SK-N-SH (cell line): Measurements from ENCODE around the gene BCAN. TPM values are rescaled to one million over a fixed set of nuclear protein-coding genes. Genes with fewer than 3 reads are reported as not detected.

Source experiments
- CTCF ChIA-PET: fragments of 300-600, 350-600 bp; formaldehyde crosslinking; extraction: SDS; loops from one replicate; lab custom pipeline; 2021; lab: Yijun Ruan, JAX
- POLR2A ChIA-PET: fragments of 350-600 bp; sonication (Branson Sonifier 250); formaldehyde crosslinking; extraction: SDS; loops from one replicate; lab custom pipeline; 2020; ENCODE audit warnings: antibody characterized with exemption, inconsistent platforms; lab: Yijun Ruan, JAX
- DNase-seq: peaks from one replicate; pipeline ENCODE4 v3.0.0; 2012
- H2AFZ ChIP-seq: fragments of 200-600 bp; sonication (generic); 2 replicates; pipeline ENCODE4 v1.8.1; 2016; ENCODE audit warnings: antibody characterized with exemption, mild to moderate bottlenecking, low read depth
- H3F3A ChIP-seq: fragments of 200-600 bp; sonication (generic); replicated peaks from 2 replicates; pipeline ENCODE3; 2016; ENCODE audit warnings: antibody characterized with exemption, mild to moderate bottlenecking; ENCODE audit not compliant: insufficient read depth
- H3K27ac ChIP-seq, 2 experiments: fragments of 200-500 bp in 1 of 2; fragments of 200-600 bp in 1 of 2; sonication (Bioruptor generic) in 1 of 2; sonication (generic), shearing (Covaris generic) in 1 of 2; 2 replicates each; pipeline versions ENCODE4 v1.5.1 to v1.6.1; 2014 to 2016; ENCODE audit warnings: low read depth in 2 of 2, inconsistent platforms in 1 of 2, low read length in 1 of 2, mild to moderate bottlenecking in 1 of 2, mixed read lengths in 1 of 2
- H3K27me3 ChIP-seq: fragments of 200-600 bp; sonication (generic), shearing (Covaris generic); 2 replicates; pipeline ENCODE4 v1.6.1; 2016; ENCODE audit warnings: mixed run types; ENCODE audit not compliant: insufficient read depth
- H3K36me3 ChIP-seq, 2 experiments: fragments of 200-500 bp in 1 of 2; fragments of 200-600 bp in 1 of 2; sonication (Bioruptor generic) in 1 of 2; sonication (generic) in 1 of 2; replicated peaks in 1 of 2; 2 replicates each; pipeline versions ENCODE3 to v1.5.1; 2014 to 2016; ENCODE audit warnings: low read length in 1 of 2, mild to moderate bottlenecking in 1 of 2; ENCODE audit not compliant: insufficient read depth in 2 of 2, control insufficient read depth in 1 of 2
- H3K4me1 ChIP-seq, 2 experiments: fragments of 200-500 bp in 1 of 2; fragments of 200-600 bp in 1 of 2; sonication (Bioruptor generic) in 1 of 2; sonication (generic), shearing (Covaris generic) in 1 of 2; 2 replicates each; pipeline versions ENCODE4 v1.5.1 to v1.6.1; 2014 to 2016; ENCODE audit warnings: low read depth in 1 of 2, low read length in 1 of 2, mixed run types in 1 of 2; ENCODE audit not compliant: insufficient read depth in 2 of 2, control insufficient read depth in 1 of 2
- H3K4me2 ChIP-seq: fragments of 200-600 bp; sonication (generic), shearing (Covaris generic); 2 replicates; pipeline ENCODE4 v1.6.1; 2017; ENCODE audit warnings: mixed run types
- H3K4me3 ChIP-seq, 2 experiments: fragments of 200-500 bp in 1 of 2; fragments of 200-600 bp in 1 of 2; sonication (Bioruptor generic) in 1 of 2; sonication (generic), shearing (Covaris generic) in 1 of 2; 2 replicates each; pipeline versions ENCODE4 v1.5.1 to v1.8.1; 2014 to 2016; ENCODE audit warnings: low read depth in 2 of 2, inconsistent platforms in 1 of 2, low read length in 1 of 2, mild to moderate bottlenecking in 1 of 2, mixed read lengths in 1 of 2, moderate library complexity in 1 of 2
- H3K79me2 ChIP-seq: fragments of 200-600 bp; sonication (generic); 2 replicates; pipeline ENCODE4 v1.8.1; 2017; ENCODE audit warnings: mild to moderate bottlenecking; ENCODE audit not compliant: insufficient read depth
- H3K9ac ChIP-seq: fragments of 200-600 bp; sonication (generic); 2 replicates; pipeline ENCODE4 v1.6.1; 2017; ENCODE audit warnings: mixed run types
- H3K9me2 ChIP-seq: fragments of 200-600 bp; sonication (generic); 2 replicates; pipeline ENCODE4 v1.6.1; 2017; ENCODE audit warnings: mixed run types
- H3K9me3 ChIP-seq: fragments of 200-600 bp; sonication (generic); 2 replicates; pipeline ENCODE4 v1.6.1; 2017; ENCODE audit warnings: mixed run types, mild to moderate bottlenecking, moderate library complexity
- H4K20me1 ChIP-seq: fragments of 200-600 bp; sonication (generic); 2 replicates; pipeline ENCODE4 v1.6.1; 2017; ENCODE audit warnings: mild to moderate bottlenecking, mixed run types; ENCODE audit not compliant: insufficient read depth
- EP300 ChIP-seq, 2 experiments: IDR thresholded peaks; 2 replicates each; pipeline versions ENCODE4 v1.4.0 to v1.6.1; 2012; ENCODE audit warnings: borderline replicate concordance in 1 of 2, low read depth in 1 of 2, low read length in 1 of 2
- FOXJ3 ChIP-seq: sonication (generic); formaldehyde crosslinking; IDR thresholded peaks from 2 replicates; pipeline ENCODE4 v1.5.1; 2020; ENCODE audit warnings: mild to moderate bottlenecking, missing genetic modification reagents
- FOXM1 ChIP-seq: IDR thresholded peaks from 2 replicates; pipeline ENCODE4 v1.4.0; 2012; ENCODE audit warnings: low read depth, mild to moderate bottlenecking
- JUND ChIP-seq: IDR thresholded peaks from 2 replicates; pipeline ENCODE4 v1.4.0; 2012
- MEF2A ChIP-seq: IDR thresholded peaks from 2 replicates; pipeline ENCODE4 v1.4.0; 2012; ENCODE audit warnings: low read depth, borderline replicate concordance
- NFIC ChIP-seq: IDR thresholded peaks from 2 replicates; pipeline ENCODE4 v1.4.0; 2012; ENCODE audit warnings: borderline replicate concordance
- NRF1 ChIP-seq: IDR thresholded peaks from 2 replicates; pipeline ENCODE4 v1.6.1; 2012; ENCODE audit warnings: low read depth, mild to moderate bottlenecking, low read length
- PBX3 ChIP-seq: IDR thresholded peaks from 2 replicates; pipeline ENCODE4; 2012
- RAD21 ChIP-seq: IDR thresholded peaks from 2 replicates; pipeline ENCODE4 v1.6.1; 2012; ENCODE audit warnings: mild to moderate bottlenecking, low read length
- REST ChIP-seq: IDR thresholded peaks from 2 replicates; pipeline ENCODE4 v1.6.1; 2012; ENCODE audit warnings: mild to moderate bottlenecking, low read depth, low read length, moderate library complexity
- SIN3A ChIP-seq: IDR thresholded peaks from 2 replicates; pipeline ENCODE4 v1.6.1; 2012; ENCODE audit warnings: low read depth, mild to moderate bottlenecking, low read length, moderate library complexity, borderline replicate concordance
- SMC3 ChIP-seq: IDR thresholded peaks from 2 replicates; pipeline ENCODE4 v1.6.1; 2012; ENCODE audit warnings: low read depth, low read length, improper control_type of control experiment
- USF1 ChIP-seq: IDR thresholded peaks from 2 replicates; pipeline ENCODE4 v1.4.0; 2012; ENCODE audit warnings: low read depth, borderline replicate concordance
- USF2 ChIP-seq: fragments of 150-350 bp; IDR thresholded peaks from 2 replicates; pipeline ENCODE4 v1.6.1; 2017; ENCODE audit warnings: antibody characterized with exemption, low read length, low read depth, borderline replicate concordance
- WGBS: methylation state at CpG from one replicate; pipeline ENCODE4 v1.1.6; 2017; ENCODE audit warnings: low lambda C conversion rate; 5-methylcytosine and 5-hydroxymethylcytosine counted together
- polyA plus RNA-seq, 3 experiments: library from polyadenylated mRNA; depleted of rRNA; stranded (reverse); fragments of >200 nt; gene quantifications; 2 replicates each; pipeline ENCODE4 v1.2.3, GENCODE V29; 2012
- TF ChIP-seq, protein P1 (sequence below): IDR thresholded peaks from 2 replicates; pipeline ENCODE4 v1.4.0; 2012; ENCODE audit warnings: low read depth

The BCAN gene
- polyA plus RNA-seq, 1 of the 3 experiments (the other 2 are of a cell fraction): 0.25 TPM

DNA sequence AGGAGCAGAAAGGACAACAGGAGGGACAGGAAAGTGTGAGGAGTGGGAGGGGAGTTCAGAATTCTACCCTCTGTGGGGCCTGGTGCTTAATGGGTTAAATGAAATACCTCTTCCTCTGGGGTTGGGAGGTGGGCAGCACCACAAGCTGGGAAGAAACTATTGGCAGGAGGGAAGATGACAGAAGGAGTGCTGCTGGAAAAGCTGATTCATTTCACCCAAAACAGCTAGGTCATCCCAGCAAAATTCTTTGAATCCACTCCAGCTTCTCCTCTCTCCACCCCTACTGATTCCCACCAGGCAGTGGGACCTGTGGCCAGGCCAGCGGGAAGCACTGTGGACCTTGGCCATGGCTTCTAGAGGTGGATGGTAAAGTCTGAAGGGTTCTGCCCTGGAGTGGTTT lies 12.8 kb downstream of the BCAN start:
- no peak overlapping the region for H3K4me3 ChIP-seq
- H3K9me2 ChIP-seq: no peaks in the 10 kb centered on the region
- TF ChIP-seq NFIC (no peak), REST (no peak), MEF2A (no peak), SMC3 (no peak), USF1 (no peak), FOXJ3 (CRISPR knock-in tag) (no peak), PBX3 (no peak), USF2 (no peak), EP300 (IDR thresholded peaks at IDR 0.05; ENCODE audit: borderline replicate concordance in 1 of 2, low read depth in 1 of 2, low read length in 1 of 2) (no peak), RAD21 (no peak), NRF1 (no peak), FOXM1 (no peak), SIN3A (no peak), JUND (no peak)
- TF ChIP-seq, protein P1, sequence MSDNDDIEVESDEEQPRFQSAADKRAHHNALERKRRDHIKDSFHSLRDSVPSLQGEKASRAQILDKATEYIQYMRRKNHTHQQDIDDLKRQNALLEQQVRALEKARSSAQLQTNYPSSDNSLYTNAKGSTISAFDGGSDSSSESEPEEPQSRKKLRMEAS: no peak
- H3K27me3 ChIP-seq: no peaks in the 10 kb centered on the region
- WGBS: 67% methylated on average over 1 of the region's 1 CpG
- H2AFZ ChIP-seq: no peak overlapping the region
- CTCF ChIA-PET: interaction anchor here (0.5 to 13.1 kb wide), 6 partner anchors 13 to 72 kb away, joined by 3 to 682 read pairs (median 153); partner anchors contain the start of genes BCAN, HAPLN2, ISG20L2 and METTL25B
- no peaks in the 10 kb centered on the region for H3K9me3 ChIP-seq
- H3F3A ChIP-seq: peaks cover 5% of the 10 kb centered on the region
- peaks cover 7 to 21% of the 10 kb centered on the region in 2 experiments; a peak in 2 of 4 replicates for H3K4me1 ChIP-seq
- no peaks in the 10 kb centered on the region for H3K79me2 ChIP-seq
- no peak for DNase-seq
- H4K20me1 ChIP-seq: peaks cover 8% of the 10 kb centered on the region
- no peaks in the 10 kb centered on the region for H3K36me3 ChIP-seq
- POLR2A ChIA-PET: no interaction called here
- H3K9ac ChIP-seq: no peak overlapping the region
- H3K27ac ChIP-seq: no peak overlapping the region
- no peak overlapping the region for H3K4me2 ChIP-seq
